ENCODE measurements around the gene SBF1.
"Not testable (repeated sequence)": the region's sequence is repeated elsewhere in the genome, so short reads cannot be mapped to it uniquely, and the experiment has no call there.

SBF1 gene

DNA sequence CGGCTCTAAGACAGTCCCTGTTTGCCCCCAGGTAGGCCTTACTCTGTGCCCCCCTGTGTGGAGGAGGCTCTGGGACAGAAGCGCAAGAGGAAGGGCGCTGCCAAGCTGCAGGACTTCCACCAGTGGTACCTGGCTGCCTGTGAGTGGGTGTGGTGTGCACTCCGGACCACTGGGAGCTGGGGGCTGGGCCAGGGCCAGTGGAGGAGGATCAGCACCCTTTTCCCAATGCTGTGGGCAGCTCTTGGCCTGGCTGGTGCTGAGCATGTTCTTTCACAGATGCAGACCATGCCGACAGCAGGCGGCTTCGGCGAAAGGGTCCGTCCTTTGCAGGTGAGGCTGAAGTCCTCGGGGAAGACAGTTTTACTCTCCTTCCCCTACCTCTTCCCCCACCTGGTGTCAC, 46.9 kb upstream of the SBF1 start:
- no peak overlapping the region for H3K4me3 ChIP-seq (ENCODE audit: low read length, poor library complexity, severe bottlenecking)
- peaks cover 6% of the 10 kb centered on the region for H3K4me1 ChIP-seq (ENCODE audit: insufficient read depth, low read length, poor library complexity, severe bottlenecking)
- peaks cover 3% of the 10 kb centered on the region for H4K20me1 ChIP-seq (ENCODE audit: insufficient read depth, low read length, poor library complexity, severe bottlenecking)
- no peaks in the 10 kb centered on the region for H3K9me3 ChIP-seq (ENCODE audit: insufficient read depth, low read depth, low read length)
- peaks cover 4% of the 10 kb centered on the region; the same call in 1 of the 2 replicates for H3F3A ChIP-seq (ENCODE audit: low read depth)
- H3K9me2 ChIP-seq (replicated peaks; ENCODE audit: low read depth, low read length), result no peaks in the 10 kb centered on the region
- H3K27me3 ChIP-seq (ENCODE audit: insufficient read depth, low read length, poor library complexity, severe bottlenecking), result no peaks in the 10 kb centered on the region
- H3K36me3 ChIP-seq (ENCODE audit: insufficient read depth, low read length), result peaks cover 61% of the 10 kb centered on the region; the same call in 1 of the 2 replicates
- no peak overlapping the region for H3K4me2 ChIP-seq (ENCODE audit: low read depth, low read length, poor library complexity, severe bottlenecking)
- peaks cover 23% of the 10 kb centered on the region; the same call in 1 of the 2 replicates for H3K79me2 ChIP-seq (ENCODE audit: insufficient read depth, low read length)
- no peak overlapping the region for H3K9ac ChIP-seq (ENCODE audit: low read depth, low read length, poor library complexity, severe bottlenecking)
- H2AFZ ChIP-seq (ENCODE audit: low read length), result no peak overlapping the region
- TF ChIP-seq, protein P1, sequence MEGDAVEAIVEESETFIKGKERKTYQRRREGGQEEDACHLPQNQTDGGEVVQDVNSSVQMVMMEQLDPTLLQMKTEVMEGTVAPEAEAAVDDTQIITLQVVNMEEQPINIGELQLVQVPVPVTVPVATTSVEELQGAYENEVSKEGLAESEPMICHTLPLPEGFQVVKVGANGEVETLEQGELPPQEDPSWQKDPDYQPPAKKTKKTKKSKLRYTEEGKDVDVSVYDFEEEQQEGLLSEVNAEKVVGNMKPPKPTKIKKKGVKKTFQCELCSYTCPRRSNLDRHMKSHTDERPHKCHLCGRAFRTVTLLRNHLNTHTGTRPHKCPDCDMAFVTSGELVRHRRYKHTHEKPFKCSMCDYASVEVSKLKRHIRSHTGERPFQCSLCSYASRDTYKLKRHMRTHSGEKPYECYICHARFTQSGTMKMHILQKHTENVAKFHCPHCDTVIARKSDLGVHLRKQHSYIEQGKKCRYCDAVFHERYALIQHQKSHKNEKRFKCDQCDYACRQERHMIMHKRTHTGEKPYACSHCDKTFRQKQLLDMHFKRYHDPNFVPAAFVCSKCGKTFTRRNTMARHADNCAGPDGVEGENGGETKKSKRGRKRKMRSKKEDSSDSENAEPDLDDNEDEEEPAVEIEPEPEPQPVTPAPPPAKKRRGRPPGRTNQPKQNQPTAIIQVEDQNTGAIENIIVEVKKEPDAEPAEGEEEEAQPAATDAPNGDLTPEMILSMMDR (conservative IDR thresholded peaks at IDR 0.05; ENCODE audit: low read length), result no peak
- TF ChIP-seq EZH2phosphoT487 (IDR thresholded peaks at IDR 0.05; ENCODE audit: borderline replicate concordance), result no peak

DNA sequence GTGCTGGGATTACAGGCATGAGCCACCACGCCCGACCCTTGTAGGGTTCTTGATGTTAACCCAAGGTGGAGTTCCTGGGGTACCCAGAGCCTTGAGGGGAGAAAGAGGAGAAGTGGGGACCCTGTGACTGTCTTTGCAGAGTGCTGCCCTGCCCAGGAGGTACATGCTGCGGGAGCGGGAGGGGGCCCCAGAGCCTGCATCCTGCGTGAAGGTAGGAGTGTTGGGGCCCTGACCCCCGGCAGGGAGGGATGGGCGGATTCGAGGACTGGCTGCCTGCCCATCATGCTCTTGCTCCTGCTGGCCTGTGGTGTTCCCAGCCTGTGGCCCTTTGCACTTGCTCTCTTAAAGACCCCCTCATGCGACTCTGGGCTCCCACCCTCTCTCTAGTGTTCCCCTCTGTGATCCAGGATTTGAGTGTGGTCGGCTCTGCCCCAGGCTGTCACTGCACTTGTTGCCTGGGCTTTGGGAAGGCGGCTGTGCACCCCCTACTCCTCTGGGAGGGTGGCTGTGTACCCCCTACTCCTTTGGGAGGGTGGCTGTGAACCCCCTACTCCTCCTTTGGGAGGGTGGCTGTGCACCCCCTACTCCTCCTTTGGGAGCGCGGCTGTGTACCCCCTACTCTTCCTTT, 46.1 kb upstream of the SBF1 start:
- Histone ChIP-seq H3K79me2 (ENCODE audit: insufficient read depth, low read length) (peaks cover 30% of the 10 kb centered on the region; the same call in 1 of the 2 replicates), H3K9ac (ENCODE audit: low read depth, low read length, poor library complexity, severe bottlenecking) (no peak overlapping the region), H3K4me1 (ENCODE audit: insufficient read depth, low read length, poor library complexity, severe bottlenecking) (peaks cover 4% of the 10 kb centered on the region), H3K27me3 (ENCODE audit: insufficient read depth, low read length, poor library complexity, severe bottlenecking) (no peaks in the 10 kb centered on the region), H2AFZ (ENCODE audit: low read length) (no peak overlapping the region), H3K4me3 (ENCODE audit: low read length, poor library complexity, severe bottlenecking) (no peak overlapping the region), H3K36me3 (ENCODE audit: insufficient read depth, low read length) (peaks cover 61% of the 10 kb centered on the region; the same call in 1 of the 2 replicates), H3F3A (ENCODE audit: low read depth) (peaks cover 4% of the 10 kb centered on the region; the same call in 1 of the 2 replicates), H4K20me1 (ENCODE audit: insufficient read depth, low read length, poor library complexity, severe bottlenecking) (peaks cover 7% of the 10 kb centered on the region), H3K4me2 (ENCODE audit: low read depth, low read length, poor library complexity, severe bottlenecking) (no peak overlapping the region), H3K9me3 (ENCODE audit: insufficient read depth, low read depth, low read length) (no peaks in the 10 kb centered on the region), H3K9me2 (replicated peaks; ENCODE audit: low read depth, low read length) (no peaks in the 10 kb centered on the region)
- TF ChIP-seq EZH2phosphoT487 (IDR thresholded peaks at IDR 0.05; ENCODE audit: borderline replicate concordance), result no peak
- TF ChIP-seq, protein P1 (conservative IDR thresholded peaks at IDR 0.05; ENCODE audit: low read length), result no peak

DNA sequence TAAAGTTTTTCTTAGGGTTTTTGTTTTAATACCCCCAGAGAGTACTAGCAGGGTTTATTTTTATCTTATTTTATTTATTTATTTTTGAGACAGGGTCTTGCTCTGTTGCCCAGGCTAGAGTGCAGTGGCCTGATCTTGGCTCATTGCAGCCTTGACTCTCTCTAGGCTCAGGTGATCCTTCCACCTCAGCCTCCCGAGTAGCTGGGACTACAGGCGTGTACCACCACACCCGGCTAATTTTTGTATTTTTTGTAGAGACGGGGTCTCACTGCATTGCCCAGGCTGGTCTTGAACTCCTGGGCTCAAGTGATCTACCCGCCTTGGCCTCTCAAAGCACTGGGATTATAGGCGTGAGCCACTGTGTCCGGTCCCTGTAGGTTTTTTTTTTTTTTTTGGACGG, 45.3 kb upstream of the SBF1 start:
- H2AFZ ChIP-seq (ENCODE audit: low read length); H3K9me3 ChIP-seq (ENCODE audit: insufficient read depth, low read depth, low read length); H3K4me1 ChIP-seq (ENCODE audit: insufficient read depth, low read length, poor library complexity, severe bottlenecking); H3K4me2 ChIP-seq (ENCODE audit: low read depth, low read length, poor library complexity, severe bottlenecking); H3K27me3 ChIP-seq (ENCODE audit: insufficient read depth, low read length, poor library complexity, severe bottlenecking); H3K4me3 ChIP-seq (ENCODE audit: low read length, poor library complexity, severe bottlenecking); H3K9me2 ChIP-seq (replicated peaks; ENCODE audit: low read depth, low read length); H3K9ac ChIP-seq (ENCODE audit: low read depth, low read length, poor library complexity, severe bottlenecking); H3F3A ChIP-seq (ENCODE audit: low read depth): not testable (repeated sequence)
- Histone ChIP-seq H4K20me1 (ENCODE audit: insufficient read depth, low read length, poor library complexity, severe bottlenecking) (peaks cover 11% of the 10 kb centered on the region), H3K36me3 (ENCODE audit: insufficient read depth, low read length) (peaks cover 61% of the 10 kb centered on the region; the same call in 1 of the 2 replicates), H3K79me2 (ENCODE audit: insufficient read depth, low read length) (peaks cover 35% of the 10 kb centered on the region; the same call in 1 of the 2 replicates)

DNA sequence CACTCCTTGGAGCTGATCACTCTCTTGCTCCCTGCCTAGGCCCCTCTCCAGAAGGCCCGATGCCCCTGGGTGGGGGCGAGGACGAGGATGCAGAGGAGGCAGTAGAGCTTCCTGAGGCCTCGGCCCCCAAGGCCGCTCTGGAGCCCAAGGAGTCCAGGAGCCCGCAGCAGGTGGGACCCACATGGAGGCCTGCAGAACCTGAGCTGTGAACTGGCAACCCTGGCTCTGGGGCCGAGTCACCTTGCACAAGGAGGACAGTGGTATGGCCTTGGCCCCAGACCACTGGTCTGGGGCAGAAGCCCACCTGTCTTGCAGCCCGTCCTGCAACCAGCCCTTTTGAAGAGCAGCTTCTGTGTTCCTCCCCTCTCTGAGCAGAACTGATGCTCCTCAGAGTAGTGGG, 44.3 kb upstream of the SBF1 start:
- Histone ChIP-seq H3K4me1 (ENCODE audit: insufficient read depth, low read length, poor library complexity, severe bottlenecking) (peaks cover 8% of the 10 kb centered on the region), H3K4me2 (ENCODE audit: low read depth, low read length, poor library complexity, severe bottlenecking) (no peak overlapping the region), H3K9me2 (replicated peaks; ENCODE audit: low read depth, low read length) (no peaks in the 10 kb centered on the region), H4K20me1 (ENCODE audit: insufficient read depth, low read length, poor library complexity, severe bottlenecking) (peaks cover 11% of the 10 kb centered on the region), H3K79me2 (ENCODE audit: insufficient read depth, low read length) (peaks cover 35% of the 10 kb centered on the region), H3K36me3 (ENCODE audit: insufficient read depth, low read length) (peaks cover 60% of the 10 kb centered on the region; the same call in 1 of the 2 replicates), H3F3A (ENCODE audit: low read depth) (no peaks in the 10 kb centered on the region), H3K9ac (ENCODE audit: low read depth, low read length, poor library complexity, severe bottlenecking) (no peak overlapping the region), H3K9me3 (ENCODE audit: insufficient read depth, low read depth, low read length) (no peaks in the 10 kb centered on the region), H3K27me3 (ENCODE audit: insufficient read depth, low read length, poor library complexity, severe bottlenecking) (no peaks in the 10 kb centered on the region), H3K4me3 (ENCODE audit: low read length, poor library complexity, severe bottlenecking) (no peak overlapping the region), H2AFZ (ENCODE audit: low read length) (no peak overlapping the region)
- no peak for TF ChIP-seq EZH2phosphoT487 (IDR thresholded peaks at IDR 0.05; ENCODE audit: borderline replicate concordance)
- TF ChIP-seq, protein P1 (conservative IDR thresholded peaks at IDR 0.05; ENCODE audit: low read length), result no peak

Measured in Loucy (cell line).